A549 (cell line): ENCODE measurements around the gene CLDN11.

Experiments
- MAFK ChIP-seq: fragments of 450-650 bp; IDR thresholded peaks from 2 replicates; pipeline ENCODE4 v1.6.1; 2014; ENCODE audit not compliant: partially characterized antibody
- REST ChIP-seq: fragments of 200-600 bp; sonication (generic); IDR thresholded peaks from 2 replicates; pipeline ENCODE4 v1.6.1; 2016; ENCODE audit warnings: antibody characterized with exemption, mild to moderate bottlenecking, moderate library complexity
- TF ChIP-seq, protein P1 (sequence below): fragments of >200 bp; sonication (Bioruptor Twin); formaldehyde crosslinking; IDR thresholded peaks from 3 replicates; pipeline ENCODE4 v1.5.1; 2016

GRCh38 chr3:170443457-170443856 lies 24.8 kb downstream of the CLDN11 start:
- TF ChIP-seq, protein P1, sequence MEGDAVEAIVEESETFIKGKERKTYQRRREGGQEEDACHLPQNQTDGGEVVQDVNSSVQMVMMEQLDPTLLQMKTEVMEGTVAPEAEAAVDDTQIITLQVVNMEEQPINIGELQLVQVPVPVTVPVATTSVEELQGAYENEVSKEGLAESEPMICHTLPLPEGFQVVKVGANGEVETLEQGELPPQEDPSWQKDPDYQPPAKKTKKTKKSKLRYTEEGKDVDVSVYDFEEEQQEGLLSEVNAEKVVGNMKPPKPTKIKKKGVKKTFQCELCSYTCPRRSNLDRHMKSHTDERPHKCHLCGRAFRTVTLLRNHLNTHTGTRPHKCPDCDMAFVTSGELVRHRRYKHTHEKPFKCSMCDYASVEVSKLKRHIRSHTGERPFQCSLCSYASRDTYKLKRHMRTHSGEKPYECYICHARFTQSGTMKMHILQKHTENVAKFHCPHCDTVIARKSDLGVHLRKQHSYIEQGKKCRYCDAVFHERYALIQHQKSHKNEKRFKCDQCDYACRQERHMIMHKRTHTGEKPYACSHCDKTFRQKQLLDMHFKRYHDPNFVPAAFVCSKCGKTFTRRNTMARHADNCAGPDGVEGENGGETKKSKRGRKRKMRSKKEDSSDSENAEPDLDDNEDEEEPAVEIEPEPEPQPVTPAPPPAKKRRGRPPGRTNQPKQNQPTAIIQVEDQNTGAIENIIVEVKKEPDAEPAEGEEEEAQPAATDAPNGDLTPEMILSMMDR: no peak
- TF ChIP-seq MAFK: no peak
- TF ChIP-seq REST: no peak
